GM11168 (cell line): ENCODE measurements around the gene CES2.
"Not testable (repeated sequence)": the region's sequence is repeated elsewhere in the genome, so short reads cannot be mapped to it uniquely, and the experiment has no call there.

ENCODE experiments used
- in situ Hi-C: fragments of 300-500 bp; cut with MboI; formaldehyde crosslinking; loops from one replicate; pipeline ENCODE4 v1.12.0; 2022; ENCODE audit warnings: low sequenced_read_pairs; ENCODE audit not compliant: unreplicated experiment

Gene CES2

DNA sequence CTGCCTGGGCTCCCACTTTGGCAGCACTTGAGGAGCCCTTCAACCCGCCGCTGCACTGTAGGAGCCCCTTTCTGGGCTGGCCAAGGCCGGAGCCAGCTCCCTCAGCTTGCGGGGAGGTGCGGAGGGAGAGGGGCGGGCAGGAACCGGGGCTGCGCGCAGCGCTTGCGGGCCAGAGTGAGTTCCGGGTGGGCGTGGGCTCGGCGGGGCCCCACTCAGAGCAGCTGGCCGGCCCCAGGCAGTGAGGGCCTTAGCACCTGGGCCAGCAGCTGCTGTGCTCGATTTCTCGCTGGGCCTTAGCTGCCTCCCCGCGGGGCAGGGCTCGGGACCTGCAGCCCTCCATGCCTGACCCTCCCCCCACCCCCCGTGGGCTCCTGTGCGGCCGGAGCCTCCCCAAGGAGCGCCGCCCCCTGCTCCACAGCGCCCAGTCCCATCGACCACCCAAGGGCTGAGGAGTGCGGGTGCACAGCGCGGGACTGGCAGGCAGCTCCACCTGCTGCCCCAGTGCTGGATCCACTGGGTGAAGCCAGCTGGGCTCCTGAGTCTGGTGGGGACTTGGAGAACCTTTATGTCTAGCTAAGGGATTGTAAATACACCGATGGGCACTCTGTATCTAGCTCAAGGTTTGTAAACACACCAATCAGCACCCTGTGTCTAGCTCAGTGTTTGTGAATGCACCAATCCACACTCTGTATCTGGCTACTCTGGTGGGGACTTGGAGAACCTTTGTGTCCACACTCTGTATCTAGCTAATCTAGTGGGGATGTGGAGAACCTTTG, 39.0 kb downstream of the CES2 start:
- in situ Hi-C loops, result loop anchor here (10.0 to 25.0 kb wide), 2 partner anchors 180 to 438 kb away; partner anchors contain the start of genes B3GNT9, FBXL8, TRADD and ZDHHC1

DNA sequence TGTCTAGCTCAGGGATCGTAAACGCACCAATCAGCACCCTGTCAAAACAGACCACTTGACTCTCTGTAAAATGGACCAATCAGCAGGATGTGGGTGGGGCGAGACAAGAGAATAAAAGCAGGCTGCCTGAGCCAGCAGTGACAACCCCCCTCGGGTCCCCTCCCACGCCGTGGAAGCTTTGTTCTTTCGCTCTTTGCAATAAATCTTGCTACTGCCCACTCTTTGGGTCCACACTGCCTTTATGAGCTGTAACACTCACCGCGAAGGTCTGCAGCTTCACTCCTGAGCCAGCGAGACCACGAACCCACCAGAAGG, 39.6 kb downstream of the CES2 start:
- in situ Hi-C loops, result loop anchor here (10.0 to 25.0 kb wide), 2 partner anchors 180 to 437 kb away; partner anchors contain the start of genes B3GNT9, FBXL8, TRADD and ZDHHC1

DNA sequence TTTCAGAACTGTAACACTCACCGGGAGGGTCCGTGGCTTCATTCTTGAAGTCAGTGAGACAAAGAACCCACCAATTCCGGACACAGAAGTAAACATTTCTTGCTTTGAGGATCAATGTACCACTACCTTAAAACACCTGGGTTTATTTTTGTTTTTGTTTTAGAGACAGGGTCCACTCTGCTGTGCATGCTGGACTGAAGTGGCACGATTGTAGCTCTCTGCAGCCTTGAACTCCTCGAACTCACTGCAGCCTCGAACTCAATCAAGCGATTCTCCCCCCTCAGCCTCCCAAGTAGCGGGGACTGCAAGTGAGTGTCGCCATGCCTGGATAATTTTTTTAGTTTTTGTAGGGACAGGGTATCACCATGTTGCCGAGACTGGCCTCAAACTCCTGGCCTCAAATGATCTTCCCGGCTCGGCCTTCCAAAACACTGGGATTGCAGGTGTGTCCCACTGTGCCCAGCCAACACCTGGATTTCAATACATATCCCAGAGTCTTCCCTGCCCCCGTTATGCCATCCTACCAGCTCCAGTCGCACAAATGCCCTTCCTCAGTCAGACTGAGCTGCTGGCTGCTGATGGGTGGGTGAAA, 40.1 kb downstream of the CES2 start:
- in situ Hi-C loops, result loop anchor here (10.0 kb wide), 1 partner anchor 179 kb away; the partner anchor contains the start of genes B3GNT9, FBXL8 and TRADD

DNA sequence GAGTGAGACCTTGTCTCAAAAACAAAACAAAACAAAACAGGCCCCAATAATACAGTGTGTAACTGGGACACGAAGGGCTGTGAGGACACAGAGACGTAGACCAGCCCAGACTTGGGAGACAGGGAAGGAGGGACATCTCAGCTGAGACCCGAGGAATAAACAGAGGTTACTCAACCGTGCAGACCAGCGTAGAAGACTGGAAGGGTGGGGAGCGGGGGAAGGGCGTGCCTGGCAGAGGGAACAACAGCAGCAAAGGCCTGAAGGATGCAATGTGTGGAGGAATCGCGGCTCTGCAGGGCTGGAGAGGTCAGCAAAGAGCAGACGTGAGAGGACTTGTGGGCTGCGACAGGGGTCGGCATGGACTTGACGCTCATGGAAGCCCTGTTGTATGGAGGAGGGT, 41.4 kb downstream of the CES2 start:
- in situ Hi-C loops, result loop anchor here (10.0 kb wide), 1 partner anchor 178 kb away; the partner anchor contains the start of genes B3GNT9, FBXL8 and TRADD

DNA sequence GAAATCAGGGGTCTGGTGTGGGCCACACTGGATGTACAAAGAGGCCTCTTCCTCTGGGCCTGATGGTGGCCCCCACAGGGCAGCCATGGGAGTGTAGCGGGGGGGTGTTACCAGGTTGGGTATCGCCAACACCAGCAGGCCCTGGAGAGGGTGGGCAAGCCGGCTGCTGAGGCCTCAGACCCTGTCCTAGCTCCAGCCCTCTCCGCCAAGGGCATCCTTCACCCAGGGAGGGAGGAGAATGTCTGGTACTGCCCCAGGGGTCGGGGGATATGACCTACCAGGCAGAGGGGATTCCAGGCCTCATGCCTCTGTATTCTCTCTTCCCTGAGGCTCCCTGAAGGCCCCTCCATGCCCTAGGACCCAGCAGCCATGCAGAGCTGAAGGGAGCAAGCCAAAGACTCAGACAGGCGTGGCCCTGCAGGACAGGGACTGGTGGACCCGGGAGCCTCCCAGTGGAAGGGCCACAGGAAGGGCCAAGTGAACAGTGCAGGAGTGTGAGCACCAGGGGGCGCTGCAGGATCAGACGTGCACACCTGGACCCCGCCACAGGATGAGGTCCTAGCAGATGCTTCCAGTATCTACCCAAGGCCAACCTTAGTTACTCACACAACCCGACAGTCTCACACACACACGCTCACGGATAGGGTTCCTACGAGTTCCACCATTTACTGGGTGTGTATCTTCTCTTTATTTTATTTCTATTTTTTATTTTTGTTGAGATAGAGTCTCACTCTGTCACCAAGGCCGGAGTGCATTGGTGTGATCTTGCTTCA, 42.2 kb downstream of the CES2 start:
- in situ Hi-C loops, result loop anchor here (10.0 kb wide), 1 partner anchor 177 kb away; the partner anchor contains the start of genes B3GNT9, FBXL8 and TRADD

DNA sequence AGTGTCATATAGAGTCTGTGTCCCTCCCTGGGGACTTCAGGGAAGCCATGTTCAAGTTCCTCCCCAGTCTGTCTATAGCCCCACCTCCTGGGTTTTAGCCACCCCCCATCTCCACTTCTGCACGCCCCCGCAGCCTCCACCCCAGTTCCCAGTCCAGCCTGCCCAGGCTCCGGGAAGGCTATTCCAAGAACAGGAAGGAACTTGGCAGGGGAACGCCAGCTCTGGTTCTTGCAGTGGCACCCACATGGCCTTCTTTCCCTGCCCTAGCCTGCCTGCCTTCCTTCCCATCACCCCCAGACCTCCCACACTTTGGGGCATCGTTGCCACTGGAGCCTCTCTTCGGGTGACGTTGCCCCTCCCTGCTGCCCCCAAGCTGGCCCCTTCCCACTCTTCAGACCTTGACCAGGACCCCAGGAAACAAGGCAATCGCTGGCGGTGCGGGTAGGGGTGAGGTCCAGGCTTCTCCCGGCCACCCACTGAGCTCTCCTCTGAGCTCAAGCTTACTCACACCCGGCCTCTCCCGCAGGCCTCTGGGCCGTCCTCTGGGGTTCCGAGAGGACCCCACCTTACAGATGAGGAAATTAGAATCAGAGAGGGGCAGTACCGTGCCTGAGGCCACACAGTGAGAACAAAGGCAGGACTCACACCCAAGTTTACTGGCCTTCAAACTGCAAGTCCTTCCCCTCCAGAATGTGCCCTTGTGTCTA, 43.8 kb downstream of the CES2 start:
- in situ Hi-C loops, result loop anchor here (10.0 kb wide), 1 partner anchor 176 kb away; the partner anchor contains the start of genes B3GNT9, FBXL8 and TRADD

DNA sequence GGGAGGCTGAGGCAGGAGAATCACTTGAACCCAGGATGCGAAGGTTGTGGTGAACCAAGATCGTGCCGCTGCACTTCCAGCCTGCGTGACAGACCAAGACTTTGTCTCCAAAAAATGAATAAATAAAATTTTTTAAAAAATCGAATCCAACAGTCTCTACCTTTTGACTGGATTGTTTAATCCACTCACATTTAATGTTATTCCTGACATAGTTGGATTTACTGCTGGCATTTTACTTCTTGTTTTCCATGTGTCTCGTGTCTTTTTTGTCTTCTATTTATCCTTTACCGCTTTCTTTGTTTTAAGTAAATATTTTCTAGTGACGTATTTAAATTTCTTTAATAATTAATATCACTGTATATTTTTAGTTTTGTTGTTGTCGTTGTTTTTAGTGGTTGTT, 47.7 kb downstream of the CES2 start:
- in situ Hi-C loops, result no loop called here

DNA sequence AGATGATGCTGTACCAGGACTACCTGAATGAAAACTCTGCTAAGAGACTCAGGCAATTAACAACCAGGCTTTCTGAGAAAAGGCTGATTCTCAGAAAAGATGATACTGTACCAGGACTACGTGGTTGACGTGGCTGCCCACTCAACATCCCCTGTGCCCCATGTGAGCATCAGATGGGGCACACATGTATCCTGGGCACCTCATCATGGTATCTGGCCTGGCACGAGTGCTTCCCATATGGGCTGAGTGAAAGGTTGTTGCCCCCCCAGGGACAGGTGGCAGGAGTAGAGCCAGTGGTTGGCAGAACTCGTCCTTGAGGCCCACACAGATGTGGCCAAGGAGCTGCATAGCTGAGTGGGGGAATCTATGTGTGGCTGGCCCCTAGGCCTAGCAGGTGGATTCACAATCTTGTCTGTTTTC, 49.6 kb downstream of the CES2 start:
- in situ Hi-C loops, result no loop called here

DNA sequence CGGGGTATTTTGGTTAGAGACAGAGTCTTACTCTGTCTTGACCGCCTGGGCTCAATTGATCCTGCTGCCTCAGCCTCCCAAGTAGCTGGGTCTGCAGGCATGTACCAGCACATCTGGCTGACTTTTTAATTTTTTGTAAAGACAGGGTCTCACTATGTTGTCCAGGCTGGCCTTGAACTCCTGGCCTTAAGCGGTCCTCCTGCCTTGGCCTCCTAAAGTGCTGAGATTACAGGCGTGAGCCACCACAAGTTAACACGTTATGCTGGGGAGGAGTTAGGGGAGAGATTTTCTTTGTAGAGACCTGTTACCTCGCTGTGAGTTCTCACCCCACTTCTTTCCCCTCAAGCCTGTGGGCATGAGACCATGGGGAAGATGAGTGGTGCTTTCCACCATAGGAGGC, 51.2 kb downstream of the CES2 start:
- in situ Hi-C loops, result no loop called here

DNA sequence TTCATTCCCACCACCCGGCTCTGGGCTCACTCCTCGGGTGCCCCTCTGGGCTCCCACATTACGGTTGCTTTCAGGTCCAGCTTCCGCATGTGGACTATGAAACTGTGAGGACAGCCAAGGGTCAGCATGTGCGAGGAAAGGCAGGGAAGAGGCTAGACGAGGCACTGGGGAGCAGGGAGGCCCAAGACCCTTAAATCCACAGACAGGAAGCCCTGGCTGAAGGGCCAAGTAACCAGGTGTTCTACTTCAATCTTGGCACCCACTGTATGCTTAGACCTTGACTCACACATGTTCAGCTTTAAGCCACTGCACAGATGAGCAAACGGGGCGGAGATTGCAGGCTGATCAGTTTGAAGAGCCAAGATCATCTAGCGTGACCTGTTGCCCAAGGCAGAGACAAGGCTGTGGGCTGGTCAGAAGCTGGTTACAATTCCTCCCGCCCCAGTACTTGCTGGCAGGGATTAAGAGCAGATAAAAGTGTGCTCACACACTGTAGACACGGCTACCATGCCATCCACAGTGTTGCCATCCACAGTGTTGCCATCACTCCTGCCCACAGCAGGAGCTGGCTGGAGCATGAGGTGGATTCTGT, 53.0 kb downstream of the CES2 start, which contains the start of gene CES4A:
Gene CES4A, plus strand, starts transcription at position 393 of the 592 bp plus-strand sequence. Its CDS starts 184 bp downstream, at position 577.
- in situ Hi-C loops, result no loop called here

DNA sequence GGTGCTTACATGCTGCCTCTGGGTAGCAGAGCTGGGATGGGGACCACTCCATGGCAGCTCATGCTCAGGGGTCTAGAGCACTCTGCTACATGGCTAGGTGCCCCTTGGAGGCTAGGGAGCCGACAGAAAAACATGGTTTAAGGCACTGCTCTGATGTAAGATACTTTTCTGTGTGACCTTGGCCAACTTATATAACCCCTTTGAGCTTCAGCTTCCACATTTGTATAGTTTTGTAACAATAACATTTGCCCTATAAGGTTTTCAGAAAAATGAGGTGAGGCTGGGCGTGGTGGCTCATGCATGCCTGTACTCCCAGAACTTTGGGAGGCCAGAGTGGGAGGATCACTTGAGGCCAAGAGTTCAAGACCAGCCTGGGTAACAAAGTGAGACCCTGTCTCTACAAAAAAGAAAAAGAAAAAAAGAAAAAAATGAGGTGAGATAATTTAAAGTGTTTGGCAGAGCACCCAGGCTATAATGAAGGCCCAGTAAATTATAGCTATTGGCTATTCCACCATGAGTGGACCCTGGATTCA, 56.3 kb downstream of the CES2 start:
- in situ Hi-C loops, result no loop called here

DNA sequence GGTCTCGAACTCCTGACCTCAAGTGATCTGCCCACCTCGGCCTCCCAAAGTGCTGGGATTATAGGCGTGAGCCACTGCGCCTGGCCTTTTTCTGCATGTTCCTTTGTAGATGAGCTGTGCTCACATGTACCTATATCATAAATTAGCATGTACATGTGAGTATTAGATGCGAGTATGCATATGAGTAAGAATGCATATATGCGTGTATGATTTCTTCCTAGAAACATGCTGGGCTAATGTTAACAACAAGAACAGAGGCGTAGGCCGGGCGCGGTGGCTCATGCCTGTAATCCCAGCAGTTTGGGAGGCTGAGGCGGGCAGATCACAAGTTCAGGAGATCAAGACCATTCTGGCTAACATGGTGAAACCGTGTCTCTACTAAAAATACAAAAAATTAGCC, 58.2 kb downstream of the CES2 start:
- in situ Hi-C loops, result not testable (repeated sequence)
